Astrocyte of the spinal cord (primary cell): ENCODE results near the gene MRPL28.

Experiments used
- DNase-seq: peaks from one replicate; pipeline ENCODE4 v3.0.0; 2011; ENCODE audit warnings: low read depth, low spot score
- H3K4me3 ChIP-seq: 2 replicates; pipeline ENCODE4 v1.5.1; 2011; ENCODE audit warnings: low read depth, mild to moderate bottlenecking, low read length, moderate library complexity
- in situ Hi-C: cut with HindIII; loops from 2 replicates; pipeline ENCODE4 v1.10.0; 2017; ENCODE audit warnings: low sequenced_read_pairs
- TF ChIP-seq, protein P1 (sequence below): IDR thresholded peaks from 2 replicates; pipeline ENCODE4 v1.5.1; 2012; ENCODE audit warnings: low read depth, mild to moderate bottlenecking, low read length, inconsistent platforms

MRPL28 gene

DNA sequence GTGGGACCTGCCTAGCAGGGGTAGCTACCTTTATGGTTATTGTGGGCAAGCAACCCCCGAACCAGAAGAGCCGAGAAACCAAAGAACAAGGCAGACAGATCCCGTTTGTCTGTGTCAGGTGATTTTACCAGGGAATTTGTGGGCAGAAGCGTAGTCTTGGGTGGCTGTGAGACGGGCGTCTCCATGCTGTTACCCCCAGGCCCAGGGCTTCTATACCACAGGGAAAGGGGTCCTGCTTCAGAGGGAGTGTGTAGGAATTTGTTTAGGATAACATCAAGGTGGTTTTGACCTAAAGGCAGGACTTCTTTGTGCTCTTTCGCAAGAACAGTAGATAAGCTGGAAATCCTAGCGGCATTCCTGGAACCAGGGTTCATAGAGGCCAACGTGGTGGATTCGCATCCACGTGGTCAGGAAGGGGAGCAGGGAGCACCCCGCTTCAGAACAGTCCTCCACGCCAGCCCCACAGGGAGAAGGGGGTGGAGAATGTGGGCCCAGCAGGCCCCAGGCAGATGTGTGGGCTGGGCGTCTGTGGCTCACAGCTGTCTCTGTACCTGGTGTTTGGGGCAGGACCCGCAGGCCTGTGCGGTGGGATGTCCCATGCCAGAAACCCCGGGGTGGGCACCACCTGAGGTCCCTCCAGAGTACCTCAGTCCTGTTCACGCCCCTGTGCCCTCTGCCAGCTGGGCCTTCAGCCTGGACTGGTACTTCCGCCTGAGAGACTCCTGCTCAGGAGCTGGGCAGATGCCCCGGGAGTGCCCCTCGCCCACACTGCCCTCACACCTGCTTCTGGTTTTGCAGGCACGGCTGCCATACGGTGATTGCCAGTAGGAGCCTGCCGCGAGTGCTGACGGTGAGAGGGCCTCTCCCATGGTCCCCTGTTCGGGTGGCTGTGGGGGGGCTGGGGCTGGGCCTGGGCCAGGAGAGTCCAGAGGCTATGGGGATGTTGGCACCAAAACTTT is 35.5 kb upstream of the MRPL28 start:
- no peak for DNase-seq
- TF ChIP-seq, protein P1, sequence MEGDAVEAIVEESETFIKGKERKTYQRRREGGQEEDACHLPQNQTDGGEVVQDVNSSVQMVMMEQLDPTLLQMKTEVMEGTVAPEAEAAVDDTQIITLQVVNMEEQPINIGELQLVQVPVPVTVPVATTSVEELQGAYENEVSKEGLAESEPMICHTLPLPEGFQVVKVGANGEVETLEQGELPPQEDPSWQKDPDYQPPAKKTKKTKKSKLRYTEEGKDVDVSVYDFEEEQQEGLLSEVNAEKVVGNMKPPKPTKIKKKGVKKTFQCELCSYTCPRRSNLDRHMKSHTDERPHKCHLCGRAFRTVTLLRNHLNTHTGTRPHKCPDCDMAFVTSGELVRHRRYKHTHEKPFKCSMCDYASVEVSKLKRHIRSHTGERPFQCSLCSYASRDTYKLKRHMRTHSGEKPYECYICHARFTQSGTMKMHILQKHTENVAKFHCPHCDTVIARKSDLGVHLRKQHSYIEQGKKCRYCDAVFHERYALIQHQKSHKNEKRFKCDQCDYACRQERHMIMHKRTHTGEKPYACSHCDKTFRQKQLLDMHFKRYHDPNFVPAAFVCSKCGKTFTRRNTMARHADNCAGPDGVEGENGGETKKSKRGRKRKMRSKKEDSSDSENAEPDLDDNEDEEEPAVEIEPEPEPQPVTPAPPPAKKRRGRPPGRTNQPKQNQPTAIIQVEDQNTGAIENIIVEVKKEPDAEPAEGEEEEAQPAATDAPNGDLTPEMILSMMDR, result no peak
- in situ Hi-C loops, result no loop called here
- no peak overlapping the region for H3K4me3 ChIP-seq

- in situ Hi-C loops, result no loop called here
- TF ChIP-seq, protein P1, result no peak
- DNase-seq, result no peak
- H3K4me3 ChIP-seq, result no peak overlapping the region
Observed at GRCh38 chr16:404971-405486, 34.7 kb upstream of the MRPL28 start.

DNA sequence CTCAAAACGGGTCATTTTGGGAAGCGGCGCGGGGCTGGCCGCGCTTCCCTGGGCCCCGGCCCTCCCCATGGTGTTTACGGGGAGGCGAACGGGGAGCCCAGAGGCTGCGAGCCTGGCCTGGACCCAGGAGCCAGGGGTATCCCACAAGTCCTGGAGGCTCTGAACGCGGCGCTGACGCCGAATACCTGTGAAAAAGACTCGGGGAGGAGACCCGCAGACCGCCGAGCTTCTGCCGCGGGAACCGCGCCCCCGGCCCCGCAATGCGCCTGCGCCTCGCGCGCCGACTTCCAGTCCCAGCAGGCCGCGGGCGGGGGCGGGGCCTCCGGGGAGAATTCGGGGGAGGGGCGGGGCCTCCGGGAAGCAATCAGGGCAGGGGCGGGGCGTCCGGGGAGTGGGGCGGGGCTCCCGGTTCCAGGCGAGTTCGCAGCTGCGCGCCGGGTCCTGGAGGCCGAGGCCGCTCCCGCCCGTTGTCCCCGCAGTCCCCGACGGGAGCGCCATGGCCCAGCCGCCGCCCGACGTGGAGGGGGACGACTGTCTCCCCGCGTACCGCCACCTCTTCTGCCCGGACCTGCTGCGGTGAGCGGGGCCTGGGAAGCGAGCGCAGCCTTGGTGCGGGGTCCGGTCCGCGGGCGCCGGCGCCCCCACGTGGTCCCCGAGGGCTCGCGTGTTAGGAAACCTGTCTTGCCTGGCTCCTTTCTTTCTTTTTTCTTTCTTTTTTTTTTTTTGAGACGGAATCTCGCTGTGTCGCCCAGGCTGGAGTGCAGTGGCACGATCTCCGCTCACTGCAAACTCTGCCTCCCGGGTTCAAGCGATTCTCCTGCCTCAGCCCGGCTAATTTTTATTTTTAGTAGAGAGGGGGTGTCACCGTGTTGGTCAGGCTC is 31.4 kb upstream of the MRPL28 start, which contains the start of gene DECR2:
Gene DECR2, plus strand, starts transcription at position 418 of the 881 bp plus-strand sequence. Its CDS starts 79 bp downstream, at position 497.
- in situ Hi-C loops, result no loop called here
- TF ChIP-seq, protein P1, result peak; percentile 50
- H3K4me3 ChIP-seq, result peak within 1 kb of the TSS; percentile 88
- peak; percentile 86 for DNase-seq

- in situ Hi-C loops, result no loop called here
- peak overlapping the region; percentile 88 for H3K4me3 ChIP-seq
- TF ChIP-seq, protein P1, result no peak
- no peak for DNase-seq
Observed at GRCh38 chr16:400061-400591, 29.8 kb upstream of the MRPL28 start.

DNA sequence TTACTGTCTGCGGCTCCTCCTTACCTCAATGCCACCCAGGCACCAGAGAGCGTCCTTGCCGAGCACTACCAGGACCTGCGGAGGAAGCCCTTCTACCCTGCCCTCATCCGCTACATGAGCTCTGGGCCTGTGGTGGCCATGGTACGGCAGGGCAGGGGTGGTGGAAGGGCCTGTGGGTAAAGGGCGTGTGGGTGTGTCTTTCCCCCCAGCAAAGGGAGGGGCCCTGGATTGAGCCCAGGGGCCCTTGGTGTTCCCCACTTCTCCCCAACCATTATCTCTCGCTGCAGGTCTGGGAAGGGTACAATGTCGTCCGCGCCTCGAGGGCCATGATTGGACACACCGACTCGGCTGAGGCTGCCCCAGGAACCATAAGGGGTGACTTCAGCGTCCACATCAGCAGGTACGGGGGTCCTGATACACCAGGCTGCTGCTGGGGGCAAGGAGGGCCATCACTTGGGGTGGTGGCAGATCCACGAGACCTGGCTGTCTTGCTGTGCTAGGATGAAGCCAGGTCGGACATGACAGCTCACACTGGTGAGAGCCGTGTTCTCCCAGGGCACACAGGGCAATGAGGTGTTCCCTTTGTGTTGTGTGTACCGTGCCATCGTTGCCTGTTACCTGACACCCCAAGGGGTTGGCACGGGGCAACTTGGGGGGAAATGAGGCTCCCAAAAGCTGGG is 29.1 kb upstream of the MRPL28 start:
- DNase-seq, result no peak
- no peak overlapping the region for H3K4me3 ChIP-seq
- in situ Hi-C loops, result no loop called here
- TF ChIP-seq, protein P1, result no peak
